HL-60/S4 (cell line): Measurements from ENCODE around the gene PIMREG.

Source experiments
- in situ Hi-C: fragments of 300-500 bp; cut with MboI; formaldehyde crosslinking; loops from 2 replicates; pipeline ENCODE4 v1.14.3; 2022; ENCODE audit warnings: low sequenced_read_pairs

PIMREG gene

DNA sequence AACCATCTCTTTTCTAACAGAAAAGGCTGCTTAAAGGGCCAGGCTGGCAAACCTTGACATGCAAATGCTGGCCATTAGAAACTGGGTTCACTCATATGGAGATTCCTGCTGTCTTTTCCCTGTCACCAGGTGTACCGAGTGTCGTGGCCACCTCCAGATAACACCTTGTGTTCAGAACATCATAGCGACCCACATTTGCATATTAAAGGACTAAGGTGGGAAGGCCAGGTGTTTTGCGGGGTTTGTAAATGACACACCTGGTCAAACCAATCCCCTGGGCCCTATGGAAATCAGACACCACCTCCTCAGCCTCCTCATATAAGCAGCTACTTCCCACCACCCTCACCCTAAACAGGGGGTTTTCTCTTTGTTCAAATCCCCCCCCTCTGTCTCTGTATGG lies 6.8 kb upstream of the PIMREG start:
- in situ Hi-C loops, result loop anchor here (10.0 kb wide), 1 partner anchor 853 kb away; the partner anchor contains the start of gene NLRP1

DNA sequence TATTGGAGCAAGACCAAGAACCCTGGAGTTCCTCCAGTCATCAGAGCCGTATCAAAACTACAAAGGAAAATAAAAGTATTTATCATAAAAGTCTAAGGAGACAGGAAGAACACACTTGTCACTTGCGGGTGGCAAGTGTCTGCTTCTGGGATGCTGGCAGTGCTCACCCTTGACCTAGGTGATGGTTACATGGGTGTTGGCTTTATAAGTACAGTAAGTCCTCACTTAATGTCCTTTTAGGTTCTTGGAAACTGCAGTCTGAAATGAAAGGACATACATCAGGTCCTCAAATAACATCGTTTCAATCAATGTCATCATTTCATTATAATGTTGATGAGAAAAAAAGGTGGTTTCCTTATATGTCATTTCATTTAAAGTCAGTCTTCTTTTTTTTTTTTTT lies 6.3 kb upstream of the PIMREG start:
- in situ Hi-C loops, result loop anchor here (10.0 kb wide), 1 partner anchor 853 kb away; the partner anchor contains the start of gene NLRP1

DNA sequence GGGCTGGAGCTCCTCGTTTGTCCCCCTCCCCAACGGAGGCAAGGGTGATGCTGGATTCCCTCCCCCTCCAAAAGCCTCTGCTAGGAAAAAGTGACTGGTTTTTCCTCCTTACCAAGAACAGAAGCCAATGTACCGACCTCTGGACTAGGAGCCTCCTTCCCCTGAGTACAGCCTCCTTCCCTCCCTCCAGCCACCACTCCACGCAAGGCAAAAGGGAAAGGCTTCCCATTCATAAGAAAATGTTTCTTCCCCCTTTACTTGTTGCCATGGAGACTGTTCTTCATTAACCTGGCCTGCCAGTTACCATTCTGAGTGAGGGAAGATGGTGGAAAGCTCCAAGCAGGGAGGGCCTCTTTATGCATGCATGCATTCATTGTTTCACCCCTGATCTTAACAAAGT lies 4.3 kb upstream of the PIMREG start:
- in situ Hi-C loops, result loop anchor here (10.0 kb wide), 1 partner anchor 855 kb away; the partner anchor contains the start of gene NLRP1

DNA sequence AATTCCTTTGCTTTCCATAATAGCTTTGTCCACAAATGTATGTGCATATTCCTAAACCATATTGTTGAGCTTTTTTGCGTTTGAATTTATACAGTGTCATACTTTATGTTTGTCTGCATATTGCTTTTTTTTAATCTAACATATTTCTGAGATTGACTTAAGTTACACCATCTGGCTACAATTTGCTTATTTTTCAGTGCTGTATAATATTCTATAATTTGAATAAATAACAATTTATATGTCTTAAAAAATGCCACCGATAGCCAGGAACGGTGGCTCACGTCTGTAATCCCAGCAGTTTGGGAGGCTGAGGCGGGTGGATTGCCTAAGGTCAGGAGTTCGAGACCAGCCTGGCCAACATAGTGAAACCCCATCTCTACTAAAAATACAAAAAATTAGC lies 1.5 kb upstream of the PIMREG start:
- in situ Hi-C loops, result no loop called here

DNA sequence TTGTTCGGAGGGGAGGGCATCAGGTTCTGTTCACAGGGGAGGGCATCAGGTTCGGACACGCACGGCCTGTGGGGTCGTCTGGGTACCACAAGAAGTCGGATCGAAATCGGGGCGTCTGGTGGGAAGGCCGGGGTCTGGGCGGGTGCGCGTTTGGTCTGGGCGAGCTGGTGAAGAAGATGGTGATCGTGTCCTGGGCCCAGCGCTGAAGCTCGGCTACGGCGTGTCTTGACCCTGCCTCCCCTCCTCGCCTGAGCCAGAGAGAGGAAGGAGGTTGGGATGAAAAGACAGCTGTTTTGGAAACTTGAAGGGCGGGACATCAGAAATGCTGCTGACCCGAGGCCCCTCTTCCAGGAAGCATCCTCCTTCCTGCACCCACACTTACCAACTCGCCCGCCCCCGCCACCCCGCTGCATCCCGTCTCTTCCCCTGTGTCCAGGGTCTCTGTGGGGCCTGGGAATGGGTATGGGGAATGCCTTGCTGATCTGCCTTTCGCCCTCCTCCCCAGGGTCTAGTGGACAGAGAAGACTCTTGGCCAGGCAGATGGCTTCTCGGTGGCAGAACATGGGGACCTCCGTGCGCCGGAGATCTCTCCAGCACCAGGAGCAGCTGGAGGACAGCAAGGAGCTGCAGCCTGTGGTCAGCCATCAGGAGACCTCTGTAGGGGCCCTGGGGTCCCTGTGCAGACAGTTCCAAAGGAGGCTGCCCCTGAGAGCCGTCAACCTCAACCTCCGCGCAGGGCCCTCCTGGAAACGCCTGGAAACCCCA lies 498 bp downstream of the PIMREG start:
- in situ Hi-C loops, result no loop called here

DNA sequence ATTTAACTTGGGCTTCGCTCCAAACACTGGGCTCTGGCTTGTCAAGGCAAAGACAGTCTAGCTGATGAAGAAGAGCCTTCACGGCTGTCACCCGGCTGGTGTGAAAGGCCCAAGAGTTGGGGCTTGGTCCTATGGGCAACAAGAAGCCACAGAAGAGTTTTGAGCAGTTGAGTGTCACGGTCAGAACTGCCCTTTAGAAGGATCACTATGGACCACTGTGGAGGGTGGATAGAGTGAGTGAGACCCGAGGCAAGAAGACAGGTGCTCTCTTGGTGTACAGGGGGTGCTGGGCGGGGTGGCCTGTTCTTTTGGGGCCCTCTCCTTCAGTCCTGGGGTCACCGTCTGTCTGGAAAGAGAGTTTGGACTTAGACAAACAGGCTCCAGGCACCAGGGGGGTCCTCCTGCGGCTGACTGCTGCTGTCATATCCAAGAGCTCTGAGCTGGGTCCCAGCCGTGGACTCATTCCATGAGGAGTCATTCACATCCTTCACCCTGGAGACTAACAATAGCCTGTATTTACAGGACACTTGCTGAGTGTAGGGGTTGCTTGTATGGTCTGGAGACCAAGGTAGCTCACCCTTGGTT lies 2.4 kb downstream of the PIMREG start:
- in situ Hi-C loops, result no loop called here

DNA sequence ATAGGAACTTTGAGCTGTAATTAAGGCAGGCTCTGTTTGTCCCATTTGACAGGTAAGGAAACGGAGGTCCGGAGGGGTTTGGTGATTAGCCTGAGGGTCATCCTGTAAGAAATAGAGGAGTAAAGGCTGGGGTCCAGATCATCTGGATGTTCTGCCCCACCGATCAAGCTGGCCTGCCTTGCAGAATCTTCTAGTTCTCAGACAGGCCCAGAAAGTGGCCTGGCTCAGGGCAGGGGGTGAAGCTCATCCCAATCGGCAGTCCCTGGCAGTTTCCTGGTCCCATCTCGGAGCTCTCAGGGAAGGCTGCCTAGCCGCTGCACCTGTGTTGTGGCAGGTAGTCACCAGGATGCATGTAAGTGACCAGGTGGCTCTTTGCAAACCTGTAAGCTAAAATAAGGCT lies 4.2 kb downstream of the PIMREG start:
- in situ Hi-C loops, result no loop called here

DNA sequence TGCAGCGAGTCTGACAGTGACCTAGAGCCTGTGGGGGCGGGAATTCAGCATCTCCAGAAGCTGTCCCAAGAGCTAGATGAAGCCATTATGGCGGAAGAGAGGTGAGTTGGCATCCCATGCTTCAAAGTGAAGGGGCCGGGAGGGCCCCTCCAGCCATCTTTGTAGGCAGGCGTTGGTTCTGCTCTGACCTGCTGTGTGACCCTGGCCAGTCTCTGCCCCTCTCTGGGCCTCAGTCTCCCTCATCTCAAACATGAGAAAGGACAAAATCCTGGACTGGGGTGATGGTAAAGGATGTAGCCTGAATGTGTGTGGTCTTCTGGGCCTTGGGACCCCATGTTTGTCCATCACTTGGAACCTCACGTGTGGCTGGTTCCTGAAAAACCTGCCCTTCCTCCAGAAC lies 5.1 kb downstream of the PIMREG start:
- in situ Hi-C loops, result no loop called here

DNA sequence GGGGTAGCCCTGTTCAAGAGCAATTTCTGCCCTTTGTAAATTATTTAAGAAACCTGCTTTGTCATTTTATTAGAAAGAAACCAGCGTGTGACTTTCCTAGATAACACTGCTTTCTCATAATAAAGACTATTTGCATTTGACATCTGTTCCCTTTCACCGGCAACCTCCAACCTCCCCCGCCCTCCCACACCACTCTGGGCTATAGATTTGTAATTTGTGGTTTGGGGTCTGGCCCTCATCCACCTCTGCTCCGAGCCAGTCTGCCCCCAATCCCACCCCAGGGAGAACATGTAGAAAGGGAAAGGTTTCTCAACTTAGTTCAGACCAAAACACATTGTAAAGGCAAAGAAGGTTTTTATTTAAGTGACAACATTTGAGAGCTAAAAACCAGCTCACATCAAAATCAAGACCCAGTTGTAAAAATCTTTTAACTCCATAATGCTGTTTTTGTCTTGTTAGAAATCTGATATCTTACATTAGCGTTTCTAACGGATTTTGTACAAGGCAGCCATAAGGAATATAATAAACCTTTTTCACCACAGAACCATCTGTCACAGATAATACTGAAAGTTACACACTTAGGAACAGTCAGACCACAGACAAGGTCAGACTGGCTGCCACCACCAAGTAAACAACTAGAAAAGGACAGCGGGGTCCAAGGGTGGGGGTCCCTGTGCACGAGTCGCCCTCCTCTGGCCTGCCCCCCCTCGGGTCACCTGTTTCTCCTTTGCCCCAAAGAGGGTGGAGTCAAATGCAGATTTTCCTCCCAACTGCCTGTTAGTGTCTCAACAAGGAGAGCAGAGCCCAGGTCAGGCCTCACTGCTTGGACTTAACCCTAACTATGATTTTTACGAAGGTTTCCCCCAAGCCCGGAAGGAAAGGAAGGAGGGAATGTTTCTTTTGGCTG lies 6.9 kb downstream of the PIMREG start:
- in situ Hi-C loops, result no loop called here

DNA sequence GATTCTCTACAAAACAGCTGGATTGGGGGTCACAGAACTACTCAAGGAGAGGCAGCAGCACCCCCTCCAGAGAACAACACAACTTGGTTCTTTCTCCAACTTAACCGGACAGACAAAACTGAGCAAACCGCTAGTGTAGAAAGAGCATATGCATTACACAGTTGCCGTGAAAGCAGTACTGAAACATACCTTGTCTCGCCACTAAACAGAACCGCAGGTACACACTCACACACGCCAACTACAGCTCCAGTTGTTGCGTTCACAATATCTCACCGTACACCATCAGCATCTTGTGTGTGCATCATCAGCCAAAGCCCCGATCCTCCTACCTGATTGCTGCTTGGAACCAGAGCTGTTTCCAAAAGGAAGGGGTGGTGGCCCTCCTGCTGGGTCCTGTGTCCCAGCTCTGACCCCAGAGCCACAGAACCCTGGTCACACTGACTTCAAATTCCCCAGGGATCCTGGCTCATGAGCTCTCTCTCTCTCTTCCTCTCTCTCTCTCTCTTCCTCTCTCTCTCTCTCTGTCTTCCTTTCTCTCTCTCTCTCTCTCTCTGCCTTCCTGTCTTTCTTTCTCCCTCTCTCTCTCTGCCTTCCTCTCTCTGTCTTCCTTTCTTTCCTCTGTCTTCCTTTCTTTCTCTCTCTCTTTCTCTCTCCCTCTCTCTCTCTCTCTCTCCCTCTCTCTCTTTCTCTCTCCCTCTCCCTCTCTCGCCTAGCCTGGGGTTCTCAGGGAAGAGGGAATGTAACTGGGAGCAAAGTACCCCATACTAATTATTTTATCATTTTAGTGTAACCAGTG lies 8.4 kb downstream of the PIMREG start:
- in situ Hi-C loops, result no loop called here

DNA sequence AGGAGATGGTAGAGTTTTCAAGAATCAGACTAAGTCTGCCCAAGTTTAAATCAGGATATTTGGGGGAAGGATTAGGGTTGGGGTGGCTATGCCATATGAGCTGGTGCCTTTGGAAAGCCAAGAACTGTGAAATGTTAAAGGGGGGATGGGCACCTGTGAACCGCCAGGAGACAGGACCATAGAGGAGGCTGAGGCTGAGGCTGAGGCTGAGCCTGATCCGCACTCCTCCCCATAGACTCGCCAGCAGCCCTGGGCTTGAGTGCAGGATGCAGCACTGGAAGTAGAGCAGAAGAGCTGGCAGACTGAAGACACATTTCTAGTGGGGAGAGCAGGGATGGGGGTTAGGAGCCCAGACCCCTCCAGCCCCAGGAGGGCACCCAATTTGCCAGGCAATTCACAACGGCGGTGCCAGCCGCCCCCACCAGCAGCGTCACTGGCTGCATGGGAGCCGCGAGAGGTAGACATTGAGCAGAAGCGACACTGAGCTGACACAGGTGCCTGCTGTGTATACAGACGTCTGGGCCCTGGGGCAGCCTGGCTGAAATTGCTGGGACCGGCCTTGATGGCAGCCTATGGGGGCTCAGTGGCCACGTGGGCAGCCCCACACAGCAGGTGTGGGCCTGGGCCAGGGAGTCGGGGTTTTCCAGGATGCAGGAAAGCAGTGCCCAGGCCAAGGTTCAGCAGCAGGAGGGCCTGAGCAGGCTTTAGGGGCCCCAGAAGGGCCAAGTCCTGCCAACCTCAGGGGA lies 9.2 kb downstream of the PIMREG start:
- in situ Hi-C loops, result no loop called here

DNA sequence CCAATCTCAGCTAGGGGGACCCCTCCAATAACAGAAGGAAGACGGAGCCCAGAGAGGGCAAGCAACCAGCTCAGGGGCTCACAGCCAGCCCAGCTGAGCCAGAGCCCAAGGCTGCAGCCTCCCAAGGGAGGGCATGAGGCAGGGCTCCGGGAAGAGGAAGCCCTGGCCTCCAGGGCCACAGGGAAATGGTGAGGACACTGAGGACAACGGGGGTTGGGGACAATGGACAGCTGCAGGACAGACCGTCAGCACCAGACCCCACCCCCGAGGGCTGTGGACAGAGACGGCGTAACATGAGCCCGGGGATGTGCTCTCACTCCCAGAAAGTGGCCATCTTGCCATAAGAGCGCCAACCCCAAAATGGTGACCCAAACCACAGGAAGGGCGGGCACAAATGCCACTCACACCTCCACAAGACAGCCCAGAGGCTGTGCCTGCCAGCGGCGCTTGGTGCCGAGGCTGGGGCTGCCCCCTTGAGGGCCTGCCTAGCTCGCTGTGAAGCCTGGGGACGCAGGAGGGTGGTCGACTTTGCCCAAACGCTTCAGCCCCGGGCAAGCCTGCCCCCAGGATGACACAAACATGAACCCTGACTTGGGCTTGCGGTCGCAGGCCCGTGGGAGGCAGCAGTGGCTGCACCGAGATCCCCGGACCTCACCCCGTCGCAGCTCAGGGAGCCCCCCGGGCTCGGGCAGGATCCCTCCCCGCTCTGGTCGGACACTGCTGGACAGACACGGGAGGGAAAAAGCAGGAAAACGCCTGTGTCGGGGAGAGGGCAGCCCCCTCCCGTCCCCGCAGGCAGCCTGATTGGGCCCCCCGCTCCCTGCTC lies 10.5 kb downstream of the PIMREG start:
- in situ Hi-C loops, result no loop called here

DNA sequence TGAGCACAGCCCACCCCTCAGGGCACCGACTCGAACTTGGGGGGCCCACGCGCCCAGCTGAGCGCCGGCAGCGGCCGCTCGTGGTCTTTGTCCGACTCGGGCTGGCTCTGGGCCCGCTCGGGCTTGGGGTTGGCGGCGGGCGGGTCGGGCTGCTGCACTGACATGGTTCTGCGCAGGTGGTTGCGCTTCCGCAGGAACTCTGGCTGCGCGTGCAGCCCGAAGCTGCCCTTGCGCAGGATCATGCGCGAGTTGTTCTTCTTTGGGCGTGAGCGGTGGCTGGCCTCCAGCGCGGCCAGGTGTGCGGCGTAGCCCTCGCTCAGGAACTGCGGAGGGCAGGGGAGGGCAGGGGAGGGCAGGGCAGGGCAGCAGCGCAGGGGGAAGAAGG lies 11.1 kb downstream of the PIMREG start:
- in situ Hi-C loops, result no loop called here

DNA sequence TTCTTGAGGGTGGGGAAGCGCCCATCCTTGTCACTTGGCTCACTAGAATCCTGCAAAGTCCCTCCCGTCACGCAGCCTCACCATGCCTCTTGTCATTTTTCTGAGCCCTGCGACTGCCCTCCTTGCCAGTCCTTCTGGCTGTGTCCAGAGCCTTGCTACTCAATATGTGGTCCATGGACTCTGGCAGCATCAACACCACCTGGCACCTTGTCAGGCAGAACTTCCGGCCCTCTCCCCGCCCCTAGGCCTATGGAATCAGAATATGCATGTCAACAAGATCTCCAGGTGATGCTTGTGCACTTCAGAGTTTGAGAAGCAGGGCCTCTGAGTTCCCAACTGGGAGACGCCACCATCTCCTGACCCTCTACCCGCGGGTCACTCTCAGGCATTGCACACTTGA lies 12.1 kb downstream of the PIMREG start:
- in situ Hi-C loops, result no loop called here

DNA sequence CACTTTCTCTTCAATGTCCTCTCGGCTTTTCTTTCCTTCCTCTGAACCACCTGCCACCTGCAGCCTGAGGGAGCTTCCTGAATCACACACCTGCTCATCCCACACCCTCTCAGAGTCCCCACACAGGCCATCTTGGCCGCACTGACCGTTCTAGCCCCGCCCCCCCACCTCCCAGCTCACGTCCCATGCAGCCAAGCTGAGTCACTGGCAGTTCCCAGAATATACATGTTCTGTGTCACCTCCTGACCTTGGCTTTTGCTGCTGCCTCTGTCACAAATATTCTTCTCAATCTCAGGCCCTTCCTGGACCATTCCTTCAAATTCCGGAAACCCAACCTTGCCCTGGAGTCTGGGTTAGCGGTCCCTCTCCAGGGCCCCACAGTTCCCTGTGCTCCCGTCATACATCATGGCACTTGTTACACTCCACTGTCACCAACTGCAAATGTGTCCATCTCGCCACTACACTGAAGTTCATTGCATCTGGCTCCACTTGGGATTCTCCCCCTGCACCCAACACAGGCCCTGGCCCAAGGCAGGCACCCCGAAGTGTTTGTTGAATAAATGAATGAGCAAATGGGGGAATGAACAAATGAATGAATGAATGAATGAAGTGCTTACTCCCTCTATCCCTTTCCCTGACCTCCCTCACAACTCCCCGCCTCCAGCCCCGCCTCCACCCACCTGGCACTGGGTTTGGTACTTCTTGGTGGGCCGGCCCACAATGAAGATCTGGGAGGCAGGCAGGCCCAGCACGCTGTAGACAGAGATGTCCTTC lies 12.8 kb downstream of the PIMREG start:
- in situ Hi-C loops, result no loop called here

DNA sequence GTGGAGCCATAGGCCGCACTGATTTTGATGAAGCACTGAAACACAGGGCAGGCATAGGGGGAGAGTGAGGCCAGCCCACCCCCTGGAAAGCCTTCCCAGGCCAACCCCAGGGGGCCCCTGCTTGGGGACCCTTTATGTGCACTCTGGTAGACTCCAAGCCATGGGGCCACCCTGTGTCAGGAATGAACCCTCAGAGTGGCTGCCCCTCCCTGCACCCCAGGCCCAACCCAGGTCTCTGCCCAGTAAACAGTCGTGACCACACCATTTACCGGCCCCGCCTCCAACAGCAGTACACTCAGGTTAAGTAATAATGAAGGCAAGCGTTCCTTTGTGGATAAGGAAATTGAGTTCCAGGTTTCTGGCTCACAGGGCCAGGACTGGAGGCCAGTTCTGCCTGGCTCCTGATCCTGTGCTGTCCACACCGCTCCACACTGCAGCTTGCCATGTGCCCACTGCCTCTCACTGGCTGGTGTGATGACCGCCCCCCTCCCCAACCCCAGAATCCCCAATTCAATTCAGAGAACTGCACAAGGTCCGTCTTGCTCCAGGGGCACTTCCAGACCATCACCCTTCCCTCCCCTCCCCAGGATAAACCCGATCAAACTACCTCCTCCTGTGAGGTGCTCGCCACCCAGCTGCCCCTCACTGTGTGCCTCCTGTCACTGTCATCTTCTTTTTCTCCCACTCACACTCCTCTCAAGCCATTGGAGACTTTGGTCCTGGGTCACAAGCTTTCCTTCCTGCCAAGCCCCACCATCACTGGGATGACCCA lies 13.6 kb downstream of the PIMREG start:
- in situ Hi-C loops, result no loop called here

DNA sequence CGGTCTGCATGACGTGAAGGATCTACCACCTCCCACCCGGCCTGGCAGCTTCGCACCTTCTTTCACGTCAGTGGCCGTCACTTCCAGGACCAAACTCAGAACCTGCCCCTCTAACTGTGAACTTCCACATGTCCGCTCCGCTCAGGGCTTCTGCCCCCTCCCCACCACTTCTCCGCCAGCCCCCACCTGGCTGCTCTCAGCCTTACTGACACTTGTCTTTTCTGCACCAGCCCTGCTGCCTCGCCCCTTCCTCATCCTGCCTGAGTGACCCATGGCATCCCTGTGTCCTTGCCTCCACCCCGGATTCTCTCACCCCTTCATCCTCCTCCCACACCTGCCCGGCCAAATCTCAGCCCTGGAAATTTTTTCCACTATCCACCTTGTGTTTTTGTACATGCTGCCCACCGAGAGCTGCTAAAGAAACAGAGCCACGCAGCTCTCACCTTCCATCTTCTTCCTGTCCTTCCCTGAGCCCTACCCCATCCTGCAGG lies 14.2 kb downstream of the PIMREG start:
- in situ Hi-C loops, result no loop called here
